Esophagus squamous epithelium (tissue), 5 donors: Measurements from ENCODE around the gene STK38. TPM values are rescaled to one million over a fixed set of nuclear protein-coding genes. Genes with fewer than 3 reads are reported as not detected.

Source experiments
- DNase-seq: peaks from one replicate; lab custom pipeline; 2025; lab: John Stamatoyannopoulos, UW
- H3K27ac ChIP-seq, 4 donors: fragments of 200-600 bp; sonication (generic); one replicate each; pipeline ENCODE4 v1.5.1; 2016 to 2019; ENCODE audit warnings: mild to moderate bottlenecking in 1 of 4
- H3K27me3 ChIP-seq, 4 donors: fragments of 200-600 bp; sonication (generic); 1 replicate in 3 of 4; 2 replicates in 1 of 4; pipeline versions ENCODE4 v1.5.1 to v1.6.0; 2017 to 2021; ENCODE audit warnings: antibody characterized with exemption in 1 of 4
- H3K36me3 ChIP-seq, 3 donors: fragments of 200-600 bp; sonication (generic); one replicate each; pipeline ENCODE4 v1.5.1; 2016 to 2019
- H3K4me1 ChIP-seq, 3 donors: fragments of 200-600 bp; sonication (generic); one replicate each; pipeline ENCODE4 v1.5.1; 2017 to 2019
- H3K4me3 ChIP-seq, 4 donors: fragments of 200-600 bp; sonication (generic); 1 replicate in 3 of 4; 2 replicates in 1 of 4; pipeline ENCODE4 v1.5.1; 2016 to 2019; ENCODE audit warnings: mild to moderate bottlenecking in 2 of 4, moderate library complexity in 1 of 4
- H3K9me3 ChIP-seq, 3 donors: fragments of 200-600 bp; sonication (generic); one replicate each; pipeline ENCODE4 v1.5.1; 2016 to 2019
- POLR2A ChIP-seq, 4 donors: fragments of 450-650 bp; IDR thresholded peaks; one replicate each; pipeline ENCODE4 v1.6.1; 2017; ENCODE audit warnings: antibody characterized with exemption in 4 of 4, mild to moderate bottlenecking in 4 of 4, moderate library complexity in 3 of 4
- WGBS, 2 donors: methylation state at CpG; one replicate each; pipeline ENCODE4 v1.1.5; 2018; 5-methylcytosine and 5-hydroxymethylcytosine counted together
- intact Hi-C: fragments of 100-400 bp; cut with DNase I; formaldehyde crosslinking; loops from one replicate; pipeline ENCODE4 v1.15.0; 2022
- total RNA-seq, 4 donors: library from RNA; depleted of rRNA; stranded (reverse); fragments of >200 nt; gene quantifications; one replicate each; pipeline ENCODE4 v1.1.0, GENCODE V29; 2016
- TF ChIP-seq, protein P1 (sequence below), 6 experiments: fragments of 450-650 bp in 4 of 6; fragments of 200-600 bp in 2 of 6; sonication (generic) in 2 of 6; IDR thresholded peaks; one replicate each; pipeline ENCODE4 v1.5.1; 2016 to 2019; ENCODE audit warnings: antibody characterized with exemption in 6 of 6, mild to moderate bottlenecking in 4 of 6, moderate library complexity in 4 of 6
- donor health status: DM: yes; HTN: yes; CAD: no.

The STK38 gene
- total RNA-seq, 4 donors from 2014 or later = 26.5 to 33.6 (median 30.3) TPM

- no peak for DNase-seq
- Histone ChIP-seq H3K27me3 (no peaks in the 10 kb centered on the region), H3K4me1 (peaks cover 0 to 24% (median 7%) of the 10 kb centered on the region in 3 donors), H3K36me3 (peaks cover 0 to 98% (median 2%) of the 10 kb centered on the region in 3 donors), H3K27ac (peak overlapping the region in 1 of 4 donors; percentile 50), H3K4me3 (no peak overlapping the region), H3K9me3 (no peaks in the 10 kb centered on the region)
- TF ChIP-seq, protein P1, sequence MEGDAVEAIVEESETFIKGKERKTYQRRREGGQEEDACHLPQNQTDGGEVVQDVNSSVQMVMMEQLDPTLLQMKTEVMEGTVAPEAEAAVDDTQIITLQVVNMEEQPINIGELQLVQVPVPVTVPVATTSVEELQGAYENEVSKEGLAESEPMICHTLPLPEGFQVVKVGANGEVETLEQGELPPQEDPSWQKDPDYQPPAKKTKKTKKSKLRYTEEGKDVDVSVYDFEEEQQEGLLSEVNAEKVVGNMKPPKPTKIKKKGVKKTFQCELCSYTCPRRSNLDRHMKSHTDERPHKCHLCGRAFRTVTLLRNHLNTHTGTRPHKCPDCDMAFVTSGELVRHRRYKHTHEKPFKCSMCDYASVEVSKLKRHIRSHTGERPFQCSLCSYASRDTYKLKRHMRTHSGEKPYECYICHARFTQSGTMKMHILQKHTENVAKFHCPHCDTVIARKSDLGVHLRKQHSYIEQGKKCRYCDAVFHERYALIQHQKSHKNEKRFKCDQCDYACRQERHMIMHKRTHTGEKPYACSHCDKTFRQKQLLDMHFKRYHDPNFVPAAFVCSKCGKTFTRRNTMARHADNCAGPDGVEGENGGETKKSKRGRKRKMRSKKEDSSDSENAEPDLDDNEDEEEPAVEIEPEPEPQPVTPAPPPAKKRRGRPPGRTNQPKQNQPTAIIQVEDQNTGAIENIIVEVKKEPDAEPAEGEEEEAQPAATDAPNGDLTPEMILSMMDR (IDR thresholded peaks at IDR 0.05) = no peak
- no peak for TF ChIP-seq POLR2A (IDR thresholded peaks at IDR 0.05)
- intact Hi-C loops = no loop called here
These were observed 30.3 kb downstream of the STK38 start for GRCh38 chr6:36516988-36517387.

DNA sequence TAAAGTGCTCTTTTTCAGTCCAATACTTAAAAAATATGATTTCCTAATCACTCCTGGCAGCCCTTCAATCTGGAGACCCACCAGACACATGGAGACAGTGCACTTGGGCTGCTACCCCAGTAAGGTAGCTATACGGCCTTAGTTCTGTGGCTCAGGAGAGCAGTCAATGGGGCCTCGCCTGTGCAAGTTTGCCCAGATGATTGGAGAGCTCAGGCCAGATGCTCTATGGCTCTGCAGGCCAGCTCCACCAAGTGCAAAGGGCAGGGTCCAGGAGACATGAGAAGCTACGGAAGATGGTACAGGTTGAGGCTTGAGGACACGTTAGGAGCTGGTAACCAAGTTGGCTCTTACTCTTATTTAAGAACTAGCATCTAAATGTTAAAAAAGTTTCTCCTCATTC is 30.7 kb downstream of the STK38 start:
- intact Hi-C loops = no loop called here
- TF ChIP-seq, protein P1 (IDR thresholded peaks at IDR 0.05) = no peak
- TF ChIP-seq POLR2A (IDR thresholded peaks at IDR 0.05) = no peak
- Histone ChIP-seq H3K4me3 (no peak overlapping the region), H3K4me1 (peaks cover 0 to 24% (median 7%) of the 10 kb centered on the region in 3 donors), H3K27ac (peak overlapping the region in 2 of 4 donors; percentile 17 to 50), H3K9me3 (no peaks in the 10 kb centered on the region), H3K27me3 (no peaks in the 10 kb centered on the region), H3K36me3 (peaks cover 0 to 98% (median 2%) of the 10 kb centered on the region in 3 donors)
- 67 to 92% methylated on average over 4 of the region's 4 CpGs for WGBS, 2 donors
- no peak for DNase-seq

- Histone ChIP-seq H3K4me3 (no peak overlapping the region), H3K9me3 (no peaks in the 10 kb centered on the region), H3K36me3 (peaks cover 0 to 98% (median 4%) of the 10 kb centered on the region in 3 donors), H3K27ac (peak overlapping the region in 2 of 4 donors; percentile 17 to 50), H3K27me3 (no peaks in the 10 kb centered on the region), H3K4me1 (peaks cover 0 to 24% (median 7%) of the 10 kb centered on the region in 3 donors)
- no peak for DNase-seq
- WGBS, 2 donors = 62 to 64% methylated on average over 3 of the region's 3 CpGs
- intact Hi-C loops = no loop called here
- TF ChIP-seq, protein P1 (IDR thresholded peaks at IDR 0.05) = no peak
- TF ChIP-seq POLR2A (IDR thresholded peaks at IDR 0.05) = no peak
These were observed 31.4 kb downstream of the STK38 start for GRCh38 chr6:36515844-36516243.

- no peak overlapping the region for H3K4me3 ChIP-seq
These were observed 32.5 kb downstream of the STK38 start for GRCh38 chr6:36514554-36515456.

More at GRCh38 chr6:36514554-36515456, 32.5 kb downstream of the STK38 start:
- WGBS, 2 donors = 85% methylated on average over 6 to 8 of the region's 8 CpGs
- no peak for DNase-seq
- TF ChIP-seq POLR2A (IDR thresholded peaks at IDR 0.05) = no peak
- TF ChIP-seq, protein P1 (IDR thresholded peaks at IDR 0.05) = no peak
- intact Hi-C loops = no loop called here
- Histone ChIP-seq H3K36me3 (peaks cover 3 to 98% (median 4%) of the 10 kb centered on the region in 3 donors), H3K27me3 (no peaks in the 10 kb centered on the region), H3K9me3 (no peaks in the 10 kb centered on the region), H3K27ac (peak overlapping the region in 2 of 4 donors; percentile 0 to 50), H3K4me1 (peaks cover 0 to 24% (median 7%) of the 10 kb centered on the region in 3 donors)
